ENCODE measurements around the gene BLACAT1. TPM values are rescaled to one million over a fixed set of nuclear protein-coding genes. Genes with fewer than 3 reads are reported as not detected.

Gene BLACAT1
- total RNA-seq, 1 experiment from 2014 or later = 9.8 TPM

- H3K27me3 Mint-ChIP-seq (ENCODE audit: low read depth) = peaks cover 12% of the 10 kb centered on the region
- TF ChIP-seq ZNF281 (CRISPR knock-in tag; IDR thresholded peaks at IDR 0.05) = 0 out of 2 replicates have a peak, but pooled peaks have one; percentile 21
- TF ChIP-seq TP53 (CRISPR knock-in tag; IDR thresholded peaks at IDR 0.05) = no peak
- H3K4me3 Mint-ChIP-seq = peak overlapping the region; percentile 17
- no peaks in the 10 kb centered on the region for H3K9me3 Mint-ChIP-seq
- peak overlapping the region; percentile 51 for H3K27ac Mint-ChIP-seq
- ChIA-PET POLR2A (interaction anchor here (1.0 to 2.5 kb wide), 4 partner anchors 9 to 44 kb away, joined by 4 to 15 read pairs (median 10); partner anchors contain the start of gene BLACAT1), CTCF (interaction anchor here (1.0 to 10.6 kb wide), 9 partner anchors 11 to 169 kb away, joined by 3 to 210 read pairs (median 18); partner anchors contain the start of gene BLACAT1)
- H3K36me3 Mint-ChIP-seq = no peaks in the 10 kb centered on the region
- H3K4me1 Mint-ChIP-seq = peaks cover 94% of the 10 kb centered on the region
- ATAC-seq = no peak
- DNase-seq (ENCODE audit: low spot score) = no peak
These were observed 13.7 kb downstream of the BLACAT1 start for GRCh38 chr1:205442051-205442725.

DNA sequence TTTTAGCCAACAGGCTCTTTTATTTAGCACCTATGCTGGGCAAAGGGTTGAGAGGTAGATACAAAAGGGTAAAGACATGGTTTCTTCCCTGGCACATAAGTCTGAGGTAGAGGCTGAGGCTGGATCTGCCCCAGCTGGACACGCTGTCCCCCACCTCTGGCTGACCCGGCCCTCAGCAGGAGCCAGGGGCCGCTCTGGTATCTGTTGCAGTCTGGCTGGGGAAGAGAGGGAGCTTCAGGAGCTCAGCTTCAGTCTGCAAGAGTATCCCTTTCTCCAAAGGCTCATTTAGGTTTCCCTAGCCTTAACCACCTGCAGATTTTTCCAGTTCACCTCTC is 14.2 kb downstream of the BLACAT1 start:
- H3K4me1 Mint-ChIP-seq = peaks cover 94% of the 10 kb centered on the region
- H3K36me3 Mint-ChIP-seq = no peaks in the 10 kb centered on the region
- H3K9me3 Mint-ChIP-seq = no peaks in the 10 kb centered on the region
- DNase-seq (ENCODE audit: low spot score) (no peak), ATAC-seq (no peak)
- H3K27ac Mint-ChIP-seq = peak overlapping the region; percentile 51
- H3K27me3 Mint-ChIP-seq (ENCODE audit: low read depth) = peaks cover 17% of the 10 kb centered on the region
- POLR2A ChIA-PET = interaction anchor here (1.0 to 2.5 kb wide), 6 partner anchors 10 to 44 kb away, joined by 3 to 15 read pairs (median 8); partner anchors contain the start of gene BLACAT1
- CTCF ChIA-PET = interaction anchor here (0.8 to 10.6 kb wide), 14 partner anchors 11 to 168 kb away, joined by 3 to 210 read pairs (median 8); partner anchors contain the start of gene BLACAT1
- peak overlapping the region; percentile 17 for H3K4me3 Mint-ChIP-seq
- TF ChIP-seq ZBTB21 (CRISPR knock-in tag; IDR thresholded peaks at IDR 0.05; ENCODE audit: borderline replicate concordance) (0 out of 2 replicates have a peak, but pooled peaks have one; percentile 30), GABPB1 (CRISPR knock-in tag; IDR thresholded peaks at IDR 0.05) (no peak)

GRCh38 chr1:205441318-205441633 is 14.6 kb downstream of the BLACAT1 start:
- DNase-seq (ENCODE audit: low spot score) (no peak), ATAC-seq (no peak)
- ChIA-PET POLR2A (interaction anchor here (1.2 to 2.5 kb wide), 5 partner anchors 10 to 45 kb away, joined by 3 to 15 read pairs (median 9); partner anchors contain the start of gene BLACAT1), CTCF (interaction anchor here (0.6 to 10.6 kb wide), 15 partner anchors 11 to 168 kb away, joined by 3 to 210 read pairs (median 5); partner anchors contain the start of gene BLACAT1)
- no peak for TF ChIP-seq CREB1 (CRISPR knock-in tag; IDR thresholded peaks at IDR 0.05)
- TF ChIP-seq ZNF512 (CRISPR knock-in tag; IDR thresholded peaks at IDR 0.05; ENCODE audit: borderline replicate concordance) = no peak
- no peak for TF ChIP-seq JUN (CRISPR knock-in tag; IDR thresholded peaks at IDR 0.05)
- TF ChIP-seq TEAD4 (CRISPR knock-in tag; IDR thresholded peaks at IDR 0.05) = no peak
- TF ChIP-seq FOXK1 (CRISPR knock-in tag; IDR thresholded peaks at IDR 0.05) = 0 out of 2 replicates have a peak, but pooled peaks have one; percentile 7
- TF ChIP-seq CBFB (CRISPR knock-in tag; IDR thresholded peaks at IDR 0.05; ENCODE audit: low read depth) = no peak
- TF ChIP-seq ZNF219 (CRISPR knock-in tag; IDR thresholded peaks at IDR 0.05; ENCODE audit: borderline replicate concordance) = no peak
- TF ChIP-seq ZNF671 (CRISPR knock-in tag; IDR thresholded peaks at IDR 0.05) = no peak
- TF ChIP-seq ETV6 (CRISPR knock-in tag; IDR thresholded peaks at IDR 0.05) = peak; percentile 39; the same call in 1 of the 2 replicates
- no peak for TF ChIP-seq ZNF281 (CRISPR knock-in tag; IDR thresholded peaks at IDR 0.05)
- no peak for TF ChIP-seq NFATC4 (CRISPR knock-in tag; IDR thresholded peaks at IDR 0.05)
- TF ChIP-seq, protein P1, sequence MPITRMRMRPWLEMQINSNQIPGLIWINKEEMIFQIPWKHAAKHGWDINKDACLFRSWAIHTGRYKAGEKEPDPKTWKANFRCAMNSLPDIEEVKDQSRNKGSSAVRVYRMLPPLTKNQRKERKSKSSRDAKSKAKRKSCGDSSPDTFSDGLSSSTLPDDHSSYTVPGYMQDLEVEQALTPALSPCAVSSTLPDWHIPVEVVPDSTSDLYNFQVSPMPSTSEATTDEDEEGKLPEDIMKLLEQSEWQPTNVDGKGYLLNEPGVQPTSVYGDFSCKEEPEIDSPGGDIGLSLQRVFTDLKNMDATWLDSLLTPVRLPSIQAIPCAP (CRISPR knock-in tag; IDR thresholded peaks at IDR 0.05) = no peak
- Mint-ChIP-seq H3K9me3 (no peaks in the 10 kb centered on the region), H3K36me3 (no peaks in the 10 kb centered on the region), H3K27ac (peak overlapping the region; percentile 48; the same call in 1 of the 2 replicates), H3K4me1 (peaks cover 94% of the 10 kb centered on the region), H3K27me3 (ENCODE audit: low read depth) (peaks cover 21% of the 10 kb centered on the region), H3K4me3 (0 out of 2 replicates have a peak overlapping the region, but pooled peaks have one; percentile 22)

Measured in WTC11 (cell line).